Endothelial cell (in vitro differentiated cells): ENCODE data around the gene CLIC6. TPM values are rescaled to one million over a fixed set of nuclear protein-coding genes. Genes with fewer than 3 reads are reported as not detected.

Experiments used
- DNase-seq: peaks from one replicate; pipeline ENCODE4 v3.0.0; 2021; ENCODE audit warnings: low spot score
- H3K27ac Mint-ChIP-seq: one replicate; pipeline ENCODE4 v1.8.0; 2021; ENCODE audit warnings: mixed read lengths, inconsistent platforms; ENCODE audit not compliant: unreplicated experiment
- H3K27me3 Mint-ChIP-seq: one replicate; pipeline ENCODE4 v1.8.0; 2021; ENCODE audit warnings: mild to moderate bottlenecking, moderate library complexity, mixed read lengths, inconsistent platforms; ENCODE audit not compliant: unreplicated experiment
- H3K36me3 Mint-ChIP-seq: one replicate; pipeline ENCODE4 v1.8.0; 2021; ENCODE audit warnings: mild to moderate bottlenecking, low read depth, mixed read lengths, inconsistent platforms; ENCODE audit not compliant: unreplicated experiment
- H3K4me1 Mint-ChIP-seq: one replicate; pipeline ENCODE4 v1.8.0; 2021; ENCODE audit warnings: mild to moderate bottlenecking, mixed read lengths, inconsistent platforms; ENCODE audit not compliant: unreplicated experiment
- H3K4me3 Mint-ChIP-seq: one replicate; pipeline ENCODE4 v1.8.0; 2021; ENCODE audit warnings: mild to moderate bottlenecking, mixed read lengths, inconsistent platforms; ENCODE audit not compliant: unreplicated experiment
- H3K9me3 Mint-ChIP-seq: one replicate; pipeline ENCODE4 v1.8.0; 2021; ENCODE audit warnings: mixed read lengths, inconsistent platforms; ENCODE audit not compliant: unreplicated experiment
- CTCF ChIP-seq: fragments of 200-600 bp; sonication (generic); IDR thresholded peaks from one replicate; pipeline ENCODE4 v1.5.0; 2021; ENCODE audit warnings: antibody characterized with exemption; ENCODE audit not compliant: unreplicated experiment
- total RNA-seq: library from RNA; stranded (reverse); fragmentation: NEBNext Ultra II Directional; extraction: Animal tissue kit (Norgen Biotek cat#: 25700); gene quantifications from one replicate; pipeline ENCODE4 v1.2.1, GENCODE V29; 2021; ENCODE audit not compliant: unreplicated experiment

CLIC6 gene
- total RNA-seq, 1 donor from 2014 or later: 5.4 TPM

- TF ChIP-seq CTCF: no peak
- H3K4me3 Mint-ChIP-seq: no peak overlapping the region
- H3K36me3 Mint-ChIP-seq: peaks cover 10% of the 10 kb centered on the region
- H3K27ac Mint-ChIP-seq: no peak overlapping the region
- H3K4me1 Mint-ChIP-seq: peaks cover 31% of the 10 kb centered on the region
- peaks cover 7% of the 10 kb centered on the region for H3K27me3 Mint-ChIP-seq
- no peak for DNase-seq
- H3K9me3 Mint-ChIP-seq: no peaks in the 10 kb centered on the region
Measured at GRCh38 chr21:34704119-34704518, 35.3 kb downstream of the CLIC6 start.

GRCh38 chr21:34705011-34705410 is 36.2 kb downstream of the CLIC6 start:
- no peak for TF ChIP-seq CTCF
- DNase-seq: no peak
- H3K9me3 Mint-ChIP-seq: no peaks in the 10 kb centered on the region
- H3K27ac Mint-ChIP-seq: no peak overlapping the region
- no peak overlapping the region for H3K4me3 Mint-ChIP-seq
- peaks cover 31% of the 10 kb centered on the region for H3K4me1 Mint-ChIP-seq
- peaks cover 7% of the 10 kb centered on the region for H3K27me3 Mint-ChIP-seq
- peaks cover 10% of the 10 kb centered on the region for H3K36me3 Mint-ChIP-seq

DNA sequence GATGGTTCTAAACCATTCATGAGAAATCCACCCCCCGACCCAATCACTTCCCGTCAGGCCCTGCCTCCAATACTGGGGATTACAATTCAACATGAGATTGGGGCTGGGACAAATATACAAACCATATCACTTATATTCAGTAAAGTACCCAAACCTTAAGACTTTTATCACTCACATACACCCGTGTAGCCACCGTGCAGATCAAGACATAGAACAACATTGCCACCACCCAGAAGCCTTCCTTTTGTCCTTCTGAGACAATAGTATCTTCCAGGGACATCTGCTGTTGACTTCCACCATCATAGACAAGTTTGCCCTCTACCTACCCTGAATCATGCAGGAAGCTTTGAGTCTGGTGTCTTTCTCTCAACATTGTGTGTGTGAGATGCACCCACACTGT is 37.5 kb downstream of the CLIC6 start:
- peak overlapping the region; percentile 75 for H3K27ac Mint-ChIP-seq
- H3K27me3 Mint-ChIP-seq: peaks cover 7% of the 10 kb centered on the region
- no peak for TF ChIP-seq CTCF
- H3K4me1 Mint-ChIP-seq: peaks cover 31% of the 10 kb centered on the region
- H3K9me3 Mint-ChIP-seq: no peaks in the 10 kb centered on the region
- DNase-seq: no peak
- H3K36me3 Mint-ChIP-seq: peaks cover 10% of the 10 kb centered on the region
- H3K4me3 Mint-ChIP-seq: peak overlapping the region; percentile 13

- H3K9me3 Mint-ChIP-seq: no peaks in the 10 kb centered on the region
- TF ChIP-seq CTCF: no peak
- H3K36me3 Mint-ChIP-seq: peaks cover 9% of the 10 kb centered on the region
- peaks cover 31% of the 10 kb centered on the region for H3K4me1 Mint-ChIP-seq
- H3K27ac Mint-ChIP-seq: no peak overlapping the region
- DNase-seq: no peak
- H3K4me3 Mint-ChIP-seq: no peak overlapping the region
- peaks cover 7% of the 10 kb centered on the region for H3K27me3 Mint-ChIP-seq
Measured at GRCh38 chr21:34707876-34708325, 39.1 kb downstream of the CLIC6 start.

- no peak overlapping the region for H3K4me3 Mint-ChIP-seq
- TF ChIP-seq CTCF: no peak
Measured at GRCh38 chr21:34713621-34714020, 44.8 kb downstream of the CLIC6 start.

More at GRCh38 chr21:34713621-34714020, 44.8 kb downstream of the CLIC6 start:
- H3K9me3 Mint-ChIP-seq: peaks cover 4% of the 10 kb centered on the region
- no peaks in the 10 kb centered on the region for H3K36me3 Mint-ChIP-seq
- H3K27ac Mint-ChIP-seq: no peak overlapping the region
- H3K4me1 Mint-ChIP-seq: peaks cover 16% of the 10 kb centered on the region
- no peak for DNase-seq
- peaks cover under 1% of the 10 kb centered on the region for H3K27me3 Mint-ChIP-seq
